ENCODE data around the gene COL9A3. TPM values are rescaled to one million over a fixed set of nuclear protein-coding genes. Genes with fewer than 3 reads are reported as not detected.

The COL9A3 gene
- total and polyA plus RNA-seq, 2 experiments from 2014 or later = 23.9 to 68.1 TPM

DNA sequence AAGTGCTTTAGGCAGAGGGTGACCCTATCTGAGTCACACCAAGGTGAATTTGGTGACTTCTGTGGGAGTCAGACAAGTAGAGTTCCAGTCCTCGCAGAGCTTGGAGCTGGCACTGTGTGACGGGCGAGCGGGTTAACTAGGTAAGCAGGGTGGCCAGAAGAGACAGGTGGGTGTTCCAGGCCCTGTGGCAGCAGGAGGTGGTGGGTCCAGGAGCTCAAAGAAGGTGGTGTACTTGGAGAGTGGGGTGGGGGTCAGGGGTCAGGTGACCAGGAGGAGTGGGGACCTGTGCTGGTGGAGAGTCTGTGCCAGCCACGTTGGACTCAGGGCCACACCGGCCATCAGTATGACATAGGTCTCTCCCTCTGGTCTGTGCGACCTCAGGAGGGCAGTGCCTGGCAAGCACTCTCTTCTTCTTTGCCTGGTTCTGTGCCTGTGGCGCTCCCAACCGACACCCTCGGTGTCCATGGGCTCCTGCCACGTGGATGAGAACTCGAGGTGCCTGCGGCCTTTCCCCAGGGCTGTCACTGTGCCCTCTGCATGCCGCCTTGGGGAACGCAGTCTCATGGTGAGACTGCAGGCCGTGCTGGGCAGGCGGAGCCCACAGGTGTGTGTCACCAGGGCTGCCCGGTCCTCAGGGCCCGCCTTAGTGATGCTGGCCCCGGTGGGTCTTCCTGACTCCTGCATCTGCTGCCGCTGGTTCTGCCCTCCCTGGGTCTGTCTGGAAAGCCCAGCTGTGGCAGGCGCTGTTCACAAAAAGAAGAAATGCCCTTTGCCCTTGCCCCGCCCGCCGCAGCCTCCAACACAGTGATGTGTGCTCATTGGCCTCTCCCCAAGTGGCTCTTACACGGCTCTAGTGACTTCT, 18.9 kb upstream of the COL9A3 start:
- Histone ChIP-seq H3K4me3 (no peak overlapping the region), H3K27ac (no peak overlapping the region)

DNA sequence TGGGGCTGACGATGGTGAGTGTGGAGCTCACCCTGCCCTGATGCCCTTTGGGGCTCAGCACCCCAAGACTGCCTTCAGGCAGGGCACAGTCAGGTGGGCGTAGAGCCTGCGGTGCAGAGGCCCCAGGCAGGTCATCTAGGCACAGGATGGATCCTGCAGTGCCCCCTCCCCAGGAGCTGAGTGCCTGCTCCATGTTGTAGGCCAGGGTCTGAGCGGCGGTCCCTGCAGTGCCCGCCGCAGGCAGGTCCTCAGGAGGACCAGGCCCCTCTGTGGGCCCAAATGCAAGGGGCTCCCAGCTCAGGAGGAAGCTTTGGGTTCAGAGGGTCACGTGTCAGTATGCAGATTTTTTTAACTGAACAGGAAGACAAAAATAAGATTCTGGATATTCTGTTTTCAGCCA, 17.8 kb upstream of the COL9A3 start:
- Histone ChIP-seq H3K9me3 (ENCODE audit: low read depth) (no peaks in the 10 kb centered on the region), H3K4me3 (no peak overlapping the region), H3K4me1 (ENCODE audit: insufficient read depth) (peaks cover 17% of the 10 kb centered on the region), H3K4me2 (no peak overlapping the region), H3K79me2 (peaks cover 5% of the 10 kb centered on the region), H2AFZ (no peak overlapping the region), H3K27me3 (no peaks in the 10 kb centered on the region), H3K36me3 (replicated peaks; ENCODE audit: insufficient read depth, low read depth) (no peaks in the 10 kb centered on the region), H3K9me2 (replicated peaks; ENCODE audit: insufficient read depth) (no peaks in the 10 kb centered on the region), H4K20me1 (ENCODE audit: insufficient read depth, poor library complexity, severe bottlenecking) (no peaks in the 10 kb centered on the region), H3K27ac (no peak overlapping the region)
- DNase-seq (ENCODE audit: low spot score) = no peak
- WGBS (ENCODE audit: low lambda C conversion rate, missing lambda C conversion rate) = over 99% methylated on average over 8 of the region's 8 CpGs
- TF ChIP-seq, protein P1, sequence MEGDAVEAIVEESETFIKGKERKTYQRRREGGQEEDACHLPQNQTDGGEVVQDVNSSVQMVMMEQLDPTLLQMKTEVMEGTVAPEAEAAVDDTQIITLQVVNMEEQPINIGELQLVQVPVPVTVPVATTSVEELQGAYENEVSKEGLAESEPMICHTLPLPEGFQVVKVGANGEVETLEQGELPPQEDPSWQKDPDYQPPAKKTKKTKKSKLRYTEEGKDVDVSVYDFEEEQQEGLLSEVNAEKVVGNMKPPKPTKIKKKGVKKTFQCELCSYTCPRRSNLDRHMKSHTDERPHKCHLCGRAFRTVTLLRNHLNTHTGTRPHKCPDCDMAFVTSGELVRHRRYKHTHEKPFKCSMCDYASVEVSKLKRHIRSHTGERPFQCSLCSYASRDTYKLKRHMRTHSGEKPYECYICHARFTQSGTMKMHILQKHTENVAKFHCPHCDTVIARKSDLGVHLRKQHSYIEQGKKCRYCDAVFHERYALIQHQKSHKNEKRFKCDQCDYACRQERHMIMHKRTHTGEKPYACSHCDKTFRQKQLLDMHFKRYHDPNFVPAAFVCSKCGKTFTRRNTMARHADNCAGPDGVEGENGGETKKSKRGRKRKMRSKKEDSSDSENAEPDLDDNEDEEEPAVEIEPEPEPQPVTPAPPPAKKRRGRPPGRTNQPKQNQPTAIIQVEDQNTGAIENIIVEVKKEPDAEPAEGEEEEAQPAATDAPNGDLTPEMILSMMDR (IDR thresholded peaks at IDR 0.05; ENCODE audit: poor library complexity) = no peak
- no peak for TF ChIP-seq EZH2phosphoT487 (IDR thresholded peaks at IDR 0.05; ENCODE audit: low read depth, severe bottlenecking, unreplicated experiment)
- no peak for TF ChIP-seq EZH2 (IDR thresholded peaks at IDR 0.05; ENCODE audit: borderline replicate concordance)

More for the DNA sequence above, 18.9 kb upstream of the COL9A3 start:
- no peaks in the 10 kb centered on the region for H3K36me3 ChIP-seq (replicated peaks; ENCODE audit: insufficient read depth, low read depth)
- peaks cover 5% of the 10 kb centered on the region for H3K79me2 ChIP-seq
- no peaks in the 10 kb centered on the region for H4K20me1 ChIP-seq (ENCODE audit: insufficient read depth, poor library complexity, severe bottlenecking)
- H3K4me2 ChIP-seq = peak overlapping the region; percentile 85
- no peaks in the 10 kb centered on the region for H3K9me3 ChIP-seq (ENCODE audit: low read depth)
- H3K4me1 ChIP-seq (ENCODE audit: insufficient read depth) = peaks cover 17% of the 10 kb centered on the region
- peak; percentile 37 for DNase-seq (ENCODE audit: low spot score)
- H3K9me2 ChIP-seq (replicated peaks; ENCODE audit: insufficient read depth) = no peaks in the 10 kb centered on the region
- H2AFZ ChIP-seq = no peak overlapping the region
- TF ChIP-seq, protein P1 (IDR thresholded peaks at IDR 0.05; ENCODE audit: poor library complexity) = no peak
- TF ChIP-seq EZH2 (IDR thresholded peaks at IDR 0.05; ENCODE audit: borderline replicate concordance) (no peak), EZH2phosphoT487 (IDR thresholded peaks at IDR 0.05; ENCODE audit: low read depth, severe bottlenecking, unreplicated experiment) (no peak)
- WGBS (ENCODE audit: low lambda C conversion rate, missing lambda C conversion rate) = 91% methylated on average over 26 of the region's 26 CpGs
- no peaks in the 10 kb centered on the region for H3K27me3 ChIP-seq

DNA sequence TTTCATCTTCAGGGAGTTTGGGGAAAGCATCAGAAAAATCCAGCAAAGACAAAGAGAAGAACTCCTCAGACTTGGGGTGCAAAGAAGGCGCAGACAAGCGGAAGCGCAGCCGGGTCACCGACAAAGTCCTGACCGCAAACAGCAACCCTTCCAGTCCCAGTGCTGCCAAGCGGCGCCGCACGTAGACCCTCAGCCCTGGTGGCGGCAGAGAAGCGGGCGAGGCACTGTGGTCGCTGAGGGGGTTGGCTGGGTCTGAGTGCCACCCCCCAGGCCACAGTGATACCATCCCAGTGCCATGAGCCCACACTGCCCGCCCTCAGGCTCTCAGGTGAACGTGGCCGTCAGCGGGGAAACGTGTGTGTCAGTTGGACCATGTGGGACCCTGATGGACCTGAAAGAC, 17.4 kb upstream of the COL9A3 start:
- Histone ChIP-seq H3K4me2 (no peak overlapping the region), H3K27me3 (no peaks in the 10 kb centered on the region), H3K36me3 (replicated peaks; ENCODE audit: insufficient read depth, low read depth) (no peaks in the 10 kb centered on the region), H3K79me2 (peaks cover 5% of the 10 kb centered on the region), H3K9me2 (replicated peaks; ENCODE audit: insufficient read depth) (no peaks in the 10 kb centered on the region), H3K4me3 (no peak overlapping the region), H3K9me3 (ENCODE audit: low read depth) (no peaks in the 10 kb centered on the region), H2AFZ (no peak overlapping the region), H4K20me1 (ENCODE audit: insufficient read depth, poor library complexity, severe bottlenecking) (no peaks in the 10 kb centered on the region), H3K27ac (no peak overlapping the region), H3K4me1 (ENCODE audit: insufficient read depth) (peaks cover 17% of the 10 kb centered on the region)
- TF ChIP-seq EZH2phosphoT487 (IDR thresholded peaks at IDR 0.05; ENCODE audit: low read depth, severe bottlenecking, unreplicated experiment) (no peak), EZH2 (IDR thresholded peaks at IDR 0.05; ENCODE audit: borderline replicate concordance) (no peak)
- TF ChIP-seq, protein P1 (IDR thresholded peaks at IDR 0.05; ENCODE audit: poor library complexity) = no peak
- 96% methylated on average over 19 of the region's 19 CpGs for WGBS (ENCODE audit: low lambda C conversion rate, missing lambda C conversion rate)
- DNase-seq (ENCODE audit: low spot score) = no peak

Measured in hepatocyte (in vitro differentiated cells).